ENCODE results near the gene ANKS1A.

DNA sequence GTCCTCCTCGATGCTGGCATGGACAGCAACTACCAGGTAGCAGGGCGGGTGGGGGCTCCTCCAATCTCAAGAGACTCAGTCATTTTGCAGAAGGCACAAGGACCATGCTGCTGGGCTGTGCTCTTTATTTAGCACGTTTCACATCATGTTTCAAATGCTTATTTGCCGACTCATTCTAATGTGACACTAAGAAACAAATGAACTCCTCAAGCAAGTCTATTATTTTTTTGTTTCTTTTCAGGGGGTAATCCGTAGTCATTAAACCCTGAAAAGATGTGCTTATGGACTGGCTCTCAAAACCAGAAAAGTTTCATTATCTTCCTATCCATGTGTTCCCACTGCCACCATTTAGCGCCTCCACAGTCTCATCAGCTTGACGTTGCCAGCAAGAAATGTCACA, 92.9 kb downstream of the ANKS1A start:
- TF ChIP-seq, protein P1, sequence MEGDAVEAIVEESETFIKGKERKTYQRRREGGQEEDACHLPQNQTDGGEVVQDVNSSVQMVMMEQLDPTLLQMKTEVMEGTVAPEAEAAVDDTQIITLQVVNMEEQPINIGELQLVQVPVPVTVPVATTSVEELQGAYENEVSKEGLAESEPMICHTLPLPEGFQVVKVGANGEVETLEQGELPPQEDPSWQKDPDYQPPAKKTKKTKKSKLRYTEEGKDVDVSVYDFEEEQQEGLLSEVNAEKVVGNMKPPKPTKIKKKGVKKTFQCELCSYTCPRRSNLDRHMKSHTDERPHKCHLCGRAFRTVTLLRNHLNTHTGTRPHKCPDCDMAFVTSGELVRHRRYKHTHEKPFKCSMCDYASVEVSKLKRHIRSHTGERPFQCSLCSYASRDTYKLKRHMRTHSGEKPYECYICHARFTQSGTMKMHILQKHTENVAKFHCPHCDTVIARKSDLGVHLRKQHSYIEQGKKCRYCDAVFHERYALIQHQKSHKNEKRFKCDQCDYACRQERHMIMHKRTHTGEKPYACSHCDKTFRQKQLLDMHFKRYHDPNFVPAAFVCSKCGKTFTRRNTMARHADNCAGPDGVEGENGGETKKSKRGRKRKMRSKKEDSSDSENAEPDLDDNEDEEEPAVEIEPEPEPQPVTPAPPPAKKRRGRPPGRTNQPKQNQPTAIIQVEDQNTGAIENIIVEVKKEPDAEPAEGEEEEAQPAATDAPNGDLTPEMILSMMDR (IDR thresholded peaks at IDR 0.05) = no peak
- TF ChIP-seq HMGXB4 (CRISPR knock-in tag; IDR thresholded peaks at IDR 0.05; ENCODE audit: borderline replicate concordance) (no peak), JUN (IDR thresholded peaks at IDR 0.05) (no peak)

Data from A549 (cell line).